ENCODE measurements around the gene CORO2B.
A peak's percentile ranks its signal among the peaks of the same experiment; 100 is the strongest.
"Not testable (repeated sequence)": the region's sequence is repeated elsewhere in the genome, so short reads cannot be mapped to it uniquely, and the experiment has no call there.

The CORO2B gene

DNA sequence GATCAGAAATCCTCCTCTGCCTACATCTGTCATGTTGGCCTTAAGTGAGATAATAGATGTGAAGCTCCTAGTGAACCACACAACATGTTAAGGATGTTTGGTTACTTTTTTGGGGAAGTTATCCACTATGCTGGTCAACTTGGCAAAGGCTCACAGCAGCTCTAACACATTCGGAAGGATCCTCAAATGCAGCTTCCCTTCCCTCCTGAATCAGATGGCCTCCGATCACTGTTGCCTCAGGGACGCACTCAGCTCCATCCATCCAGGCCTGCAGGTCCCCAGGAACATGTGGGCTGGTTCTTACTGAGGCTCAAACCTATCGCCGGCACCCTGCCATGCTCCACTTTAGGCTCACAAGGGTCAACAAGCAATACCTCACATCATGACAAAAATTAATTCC is 67.9 kb downstream of the CORO2B start:
- no peak for TF ChIP-seq ESRRG (CRISPR knock-in tag; IDR thresholded peaks at IDR 0.05)
- TF ChIP-seq ZFP30 (CRISPR knock-in tag; IDR thresholded peaks at IDR 0.05), result no peak
- no peak for TF ChIP-seq OSR1 (CRISPR knock-in tag; IDR thresholded peaks at IDR 0.05)
- TF ChIP-seq TCF4 (CRISPR knock-in tag; IDR thresholded peaks at IDR 0.05; ENCODE audit: borderline replicate concordance), result no peak
- TF ChIP-seq ARNTL (CRISPR knock-in tag; IDR thresholded peaks at IDR 0.05; ENCODE audit: borderline replicate concordance, low read depth), result no peak
- no peak for TF ChIP-seq TOX (CRISPR knock-in tag; IDR thresholded peaks at IDR 0.05; ENCODE audit: borderline replicate concordance)
- no peak for TF ChIP-seq GLIS3 (CRISPR knock-in tag; IDR thresholded peaks at IDR 0.05)
- TF ChIP-seq, protein P1, sequence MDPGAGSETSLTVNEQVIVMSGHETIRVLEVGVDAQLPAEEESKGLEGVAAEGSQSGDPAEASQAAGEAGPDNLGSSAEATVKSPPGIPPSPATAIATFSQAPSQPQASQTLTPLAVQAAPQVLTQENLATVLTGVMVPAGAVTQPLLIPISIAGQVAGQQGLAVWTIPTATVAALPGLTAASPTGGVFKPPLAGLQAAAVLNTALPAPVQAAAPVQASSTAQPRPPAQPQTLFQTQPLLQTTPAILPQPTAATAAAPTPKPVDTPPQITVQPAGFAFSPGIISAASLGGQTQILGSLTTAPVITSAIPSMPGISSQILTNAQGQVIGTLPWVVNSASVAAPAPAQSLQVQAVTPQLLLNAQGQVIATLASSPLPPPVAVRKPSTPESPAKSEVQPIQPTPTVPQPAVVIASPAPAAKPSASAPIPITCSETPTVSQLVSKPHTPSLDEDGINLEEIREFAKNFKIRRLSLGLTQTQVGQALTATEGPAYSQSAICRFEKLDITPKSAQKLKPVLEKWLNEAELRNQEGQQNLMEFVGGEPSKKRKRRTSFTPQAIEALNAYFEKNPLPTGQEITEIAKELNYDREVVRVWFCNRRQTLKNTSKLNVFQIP (CRISPR knock-in tag; IDR thresholded peaks at IDR 0.05; ENCODE audit: borderline replicate concordance, low read depth), result no peak
- no peak for TF ChIP-seq ZNF8 (CRISPR knock-in tag; IDR thresholded peaks at IDR 0.05)
- TF ChIP-seq BACH2 (CRISPR knock-in tag; IDR thresholded peaks at IDR 0.05; ENCODE audit: borderline replicate concordance), result no peak
- TF ChIP-seq ZC3H10 (CRISPR knock-in tag; IDR thresholded peaks at IDR 0.05), result no peak
- TF ChIP-seq PPARA (CRISPR knock-in tag; IDR thresholded peaks at IDR 0.05; ENCODE audit: borderline replicate concordance), result no peak
- TF ChIP-seq, protein P2, sequence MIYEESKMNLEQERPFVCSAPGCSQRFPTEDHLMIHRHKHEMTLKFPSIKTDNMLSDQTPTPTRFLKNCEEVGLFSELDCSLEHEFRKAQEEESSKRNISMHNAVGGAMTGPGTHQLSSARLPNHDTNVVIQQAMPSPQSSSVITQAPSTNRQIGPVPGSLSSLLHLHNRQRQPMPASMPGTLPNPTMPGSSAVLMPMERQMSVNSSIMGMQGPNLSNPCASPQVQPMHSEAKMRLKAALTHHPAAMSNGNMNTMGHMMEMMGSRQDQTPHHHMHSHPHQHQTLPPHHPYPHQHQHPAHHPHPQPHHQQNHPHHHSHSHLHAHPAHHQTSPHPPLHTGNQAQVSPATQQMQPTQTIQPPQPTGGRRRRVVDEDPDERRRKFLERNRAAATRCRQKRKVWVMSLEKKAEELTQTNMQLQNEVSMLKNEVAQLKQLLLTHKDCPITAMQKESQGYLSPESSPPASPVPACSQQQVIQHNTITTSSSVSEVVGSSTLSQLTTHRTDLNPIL (CRISPR knock-in tag; IDR thresholded peaks at IDR 0.05; ENCODE audit: low read depth), result no peak
- TF ChIP-seq, protein P3, sequence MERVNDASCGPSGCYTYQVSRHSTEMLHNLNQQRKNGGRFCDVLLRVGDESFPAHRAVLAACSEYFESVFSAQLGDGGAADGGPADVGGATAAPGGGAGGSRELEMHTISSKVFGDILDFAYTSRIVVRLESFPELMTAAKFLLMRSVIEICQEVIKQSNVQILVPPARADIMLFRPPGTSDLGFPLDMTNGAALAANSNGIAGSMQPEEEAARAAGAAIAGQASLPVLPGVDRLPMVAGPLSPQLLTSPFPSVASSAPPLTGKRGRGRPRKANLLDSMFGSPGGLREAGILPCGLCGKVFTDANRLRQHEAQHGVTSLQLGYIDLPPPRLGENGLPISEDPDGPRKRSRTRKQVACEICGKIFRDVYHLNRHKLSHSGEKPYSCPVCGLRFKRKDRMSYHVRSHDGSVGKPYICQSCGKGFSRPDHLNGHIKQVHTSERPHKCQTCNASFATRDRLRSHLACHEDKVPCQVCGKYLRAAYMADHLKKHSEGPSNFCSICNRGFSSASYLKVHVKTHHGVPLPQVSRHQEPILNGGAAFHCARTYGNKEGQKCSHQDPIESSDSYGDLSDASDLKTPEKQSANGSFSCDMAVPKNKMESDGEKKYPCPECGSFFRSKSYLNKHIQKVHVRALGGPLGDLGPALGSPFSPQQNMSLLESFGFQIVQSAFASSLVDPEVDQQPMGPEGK (CRISPR knock-in tag; IDR thresholded peaks at IDR 0.05; ENCODE audit: borderline replicate concordance), result no peak
- no peak for TF ChIP-seq ZNF565 (CRISPR knock-in tag; conservative IDR thresholded peaks at IDR 0.05; ENCODE audit: low read depth)
- no peak for ATAC-seq

DNA sequence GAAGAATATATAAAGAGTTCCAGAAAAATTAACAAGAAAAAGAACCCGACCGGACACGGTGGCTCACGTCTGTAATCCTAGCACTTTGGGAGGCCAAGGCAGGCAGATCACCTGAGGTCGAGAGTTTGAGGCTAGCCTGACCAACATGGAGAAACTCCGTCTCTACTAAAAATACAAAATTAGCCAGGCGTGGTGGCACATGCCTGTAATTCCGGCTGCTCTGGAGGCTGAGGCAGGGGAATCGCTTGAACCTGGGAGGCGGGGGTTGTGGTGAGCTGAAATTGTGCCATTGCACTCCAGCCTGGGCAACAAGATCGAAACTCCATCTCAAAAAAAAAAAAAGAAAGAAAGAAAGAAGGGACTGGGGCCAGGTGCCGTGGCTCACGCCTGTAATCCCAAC is 68.6 kb downstream of the CORO2B start:
- ATAC-seq, result not testable (repeated sequence)

DNA sequence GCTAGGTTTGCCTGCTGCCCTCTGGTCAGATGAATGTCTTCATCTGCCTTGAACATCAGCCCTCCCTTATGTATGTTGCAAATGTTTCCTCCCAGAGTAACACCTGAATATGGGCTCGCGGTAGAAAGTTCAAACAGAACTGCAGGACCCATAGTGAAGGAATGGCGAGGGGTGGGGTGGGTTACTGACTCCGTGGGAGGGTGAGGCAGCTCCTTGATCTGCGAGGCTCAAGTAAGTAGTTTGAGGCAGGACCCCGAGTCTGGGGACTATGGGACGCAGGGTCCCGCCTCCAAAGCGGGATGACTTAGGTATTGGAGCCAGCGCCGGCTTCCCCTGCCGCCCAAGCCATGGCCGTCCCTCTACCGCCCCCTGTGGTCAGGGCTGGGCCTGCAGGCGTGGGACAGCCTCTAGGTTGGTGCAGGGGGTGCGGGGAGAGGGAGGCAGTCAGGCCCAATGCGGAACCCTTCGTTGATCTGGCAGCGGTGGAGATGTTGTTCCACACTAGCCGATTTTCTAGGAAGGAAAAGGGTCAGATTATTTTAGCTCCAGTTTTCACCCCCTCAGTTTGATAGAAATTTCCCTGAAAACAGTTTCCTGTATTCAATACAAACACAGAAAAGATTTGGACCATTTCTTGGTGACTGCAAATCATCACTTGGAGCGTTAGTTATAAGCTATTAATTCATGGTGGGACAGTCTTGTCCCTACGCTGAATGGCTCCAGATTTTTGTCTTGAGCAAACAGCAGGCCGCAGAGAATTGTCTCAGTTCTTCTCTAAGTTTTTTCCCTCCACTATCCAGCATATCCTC is 72.3 kb downstream of the CORO2B start:
- TF ChIP-seq ZNF70 (CRISPR knock-in tag; IDR thresholded peaks at IDR 0.05) (no peak), ZNF8 (CRISPR knock-in tag; IDR thresholded peaks at IDR 0.05) (no peak), RARB (CRISPR knock-in tag; IDR thresholded peaks at IDR 0.05) (no peak)
- peak; percentile 74; the same call in 2 of the 3 replicates for ATAC-seq

DNA sequence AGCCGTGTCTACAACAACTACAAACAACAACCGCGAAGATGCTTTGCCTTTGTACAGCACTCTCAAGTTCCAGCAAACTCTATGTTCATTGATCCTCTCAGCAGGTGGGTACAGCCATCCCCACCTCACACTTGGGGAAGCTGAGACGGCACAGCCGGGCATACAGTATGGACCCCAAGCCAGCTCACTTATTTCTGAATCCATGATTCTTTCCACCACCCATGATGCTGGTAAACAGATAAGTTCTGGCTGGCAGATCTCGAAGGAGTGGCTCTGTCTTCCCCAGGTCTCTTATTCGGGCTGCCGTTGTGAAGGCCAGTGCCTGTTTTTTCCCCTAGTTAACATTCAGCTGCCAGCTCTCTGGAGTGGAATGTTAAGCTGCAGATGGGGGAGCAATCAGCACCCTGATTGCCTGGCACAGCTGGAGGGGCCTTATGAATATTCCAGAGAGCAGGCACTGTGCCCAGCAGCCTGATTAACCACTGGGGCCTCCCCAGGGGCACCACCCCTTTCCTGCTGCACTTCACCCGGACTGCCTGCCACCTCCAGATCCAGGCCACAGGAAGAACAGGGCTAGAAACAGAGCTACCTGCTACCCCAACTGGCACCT is 73.2 kb downstream of the CORO2B start:
- TF ChIP-seq GLIS3 (CRISPR knock-in tag; IDR thresholded peaks at IDR 0.05) (no peak), ZNF565 (CRISPR knock-in tag; conservative IDR thresholded peaks at IDR 0.05; ENCODE audit: low read depth) (no peak), TOX (CRISPR knock-in tag; IDR thresholded peaks at IDR 0.05; ENCODE audit: borderline replicate concordance) (no peak), ZFP30 (CRISPR knock-in tag; IDR thresholded peaks at IDR 0.05) (no peak), ARNTL (CRISPR knock-in tag; IDR thresholded peaks at IDR 0.05; ENCODE audit: borderline replicate concordance, low read depth) (no peak), RARB (CRISPR knock-in tag; IDR thresholded peaks at IDR 0.05) (no peak)
- TF ChIP-seq, protein P4, sequence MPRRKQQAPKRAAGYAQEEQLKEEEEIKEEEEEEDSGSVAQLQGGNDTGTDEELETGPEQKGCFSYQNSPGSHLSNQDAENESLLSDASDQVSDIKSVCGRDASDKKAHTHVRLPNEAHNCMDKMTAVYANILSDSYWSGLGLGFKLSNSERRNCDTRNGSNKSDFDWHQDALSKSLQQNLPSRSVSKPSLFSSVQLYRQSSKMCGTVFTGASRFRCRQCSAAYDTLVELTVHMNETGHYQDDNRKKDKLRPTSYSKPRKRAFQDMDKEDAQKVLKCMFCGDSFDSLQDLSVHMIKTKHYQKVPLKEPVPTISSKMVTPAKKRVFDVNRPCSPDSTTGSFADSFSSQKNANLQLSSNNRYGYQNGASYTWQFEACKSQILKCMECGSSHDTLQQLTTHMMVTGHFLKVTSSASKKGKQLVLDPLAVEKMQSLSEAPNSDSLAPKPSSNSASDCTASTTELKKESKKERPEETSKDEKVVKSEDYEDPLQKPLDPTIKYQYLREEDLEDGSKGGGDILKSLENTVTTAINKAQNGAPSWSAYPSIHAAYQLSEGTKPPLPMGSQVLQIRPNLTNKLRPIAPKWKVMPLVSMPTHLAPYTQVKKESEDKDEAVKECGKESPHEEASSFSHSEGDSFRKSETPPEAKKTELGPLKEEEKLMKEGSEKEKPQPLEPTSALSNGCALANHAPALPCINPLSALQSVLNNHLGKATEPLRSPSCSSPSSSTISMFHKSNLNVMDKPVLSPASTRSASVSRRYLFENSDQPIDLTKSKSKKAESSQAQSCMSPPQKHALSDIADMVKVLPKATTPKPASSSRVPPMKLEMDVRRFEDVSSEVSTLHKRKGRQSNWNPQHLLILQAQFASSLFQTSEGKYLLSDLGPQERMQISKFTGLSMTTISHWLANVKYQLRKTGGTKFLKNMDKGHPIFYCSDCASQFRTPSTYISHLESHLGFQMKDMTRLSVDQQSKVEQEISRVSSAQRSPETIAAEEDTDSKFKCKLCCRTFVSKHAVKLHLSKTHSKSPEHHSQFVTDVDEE (CRISPR knock-in tag; IDR thresholded peaks at IDR 0.05), result no peak
- TF ChIP-seq, protein P5, sequence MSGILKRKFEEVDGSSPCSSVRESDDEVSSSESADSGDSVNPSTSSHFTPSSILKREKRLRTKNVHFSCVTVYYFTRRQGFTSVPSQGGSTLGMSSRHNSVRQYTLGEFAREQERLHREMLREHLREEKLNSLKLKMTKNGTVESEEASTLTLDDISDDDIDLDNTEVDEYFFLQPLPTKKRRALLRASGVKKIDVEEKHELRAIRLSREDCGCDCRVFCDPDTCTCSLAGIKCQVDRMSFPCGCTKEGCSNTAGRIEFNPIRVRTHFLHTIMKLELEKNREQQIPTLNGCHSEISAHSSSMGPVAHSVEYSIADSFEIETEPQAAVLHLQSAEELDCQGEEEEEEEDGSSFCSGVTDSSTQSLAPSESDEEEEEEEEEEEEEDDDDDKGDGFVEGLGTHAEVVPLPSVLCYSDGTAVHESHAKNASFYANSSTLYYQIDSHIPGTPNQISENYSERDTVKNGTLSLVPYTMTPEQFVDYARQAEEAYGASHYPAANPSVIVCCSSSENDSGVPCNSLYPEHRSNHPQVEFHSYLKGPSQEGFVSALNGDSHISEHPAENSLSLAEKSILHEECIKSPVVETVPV (CRISPR knock-in tag; IDR thresholded peaks at IDR 0.05), result no peak
- TF ChIP-seq, protein P1 (CRISPR knock-in tag; IDR thresholded peaks at IDR 0.05; ENCODE audit: borderline replicate concordance, low read depth), result no peak
- ATAC-seq, result no peak

All from SK-N-SH treated with all-trans-retinoic acid at 6 μM for 48 hours (cell line).